Prostate gland (tissue), 2 donors: ENCODE results near the gene ASGR2. TPM values are rescaled to one million over a fixed set of nuclear protein-coding genes. Genes with fewer than 3 reads are reported as not detected.
"Not testable (repeated sequence)": the region's sequence is repeated elsewhere in the genome, so short reads cannot be mapped to it uniquely, and the experiment has no call there.

Experiments
- DNase-seq: peaks from one replicate; pipeline ENCODE4 v3.0.0-alpha.2; 2019; ENCODE audit warnings: low spot score
- H3K27ac ChIP-seq, 2 donors: fragments of 200-600 bp; sonication (generic); 2 replicates each; pipeline ENCODE4 v1.5.1; 2017 to 2019
- H3K27me3 ChIP-seq: fragments of 200-600 bp; sonication (generic); replicated peaks from 2 replicates; pipeline ENCODE4 v1.5.1; 2019; ENCODE audit not compliant: insufficient read depth
- H3K36me3 ChIP-seq, 2 donors: fragments of 200-600 bp; sonication (generic); 1 replicate in 1 of 2; 2 replicates in 1 of 2; pipeline versions ENCODE4 v1.5.1 to v1.8.1; 2017 to 2019
- H3K4me1 ChIP-seq: fragments of 200-600 bp; sonication (generic); replicated peaks from 2 replicates; pipeline ENCODE4 v1.5.1; 2019
- H3K4me3 ChIP-seq, 2 donors: fragments of 200-600 bp; sonication (generic); 2 replicates each; pipeline ENCODE4 v1.5.1; 2017 to 2019
- H3K9me3 ChIP-seq: fragments of 200-600 bp; sonication (generic); 2 replicates; pipeline ENCODE4 v1.5.1; 2017
- POLR2A ChIP-seq: fragments of 450-650 bp; IDR thresholded peaks from one replicate; pipeline ENCODE4 v1.6.1; 2016; ENCODE audit warnings: antibody characterized with exemption, mild to moderate bottlenecking
- POLR2AphosphoS5 ChIP-seq: sonication (generic); formaldehyde crosslinking; IDR thresholded peaks from one replicate; pipeline ENCODE4 v1.6.1; 2017; ENCODE audit warnings: antibody characterized with exemption
- WGBS: methylation state at CpG from one replicate; pipeline ENCODE4 v1.1.5; 2018; 5-methylcytosine and 5-hydroxymethylcytosine counted together
- intact Hi-C: fragments of 100-400 bp; cut with DNase I; formaldehyde crosslinking; loops from one replicate; pipeline ENCODE4 v1.14.2; 2022
- total RNA-seq, 2 donors: library from RNA; depleted of rRNA; stranded (reverse); fragments of >200 nt; gene quantifications; one replicate each; pipeline ENCODE4 v1.1.0, GENCODE V29; 2016
- TF ChIP-seq, protein P1 (sequence below), 4 experiments: fragments of 200-600 bp in 2 of 4; fragments of 450-650 bp in 2 of 4; sonication (generic) in 2 of 4; IDR thresholded peaks; 1 replicate in 3 of 4; 2 replicates in 1 of 4; pipeline ENCODE4 v1.5.1; 2016 to 2019; ENCODE audit warnings: antibody characterized with exemption in 4 of 4, mild to moderate bottlenecking in 2 of 4, moderate library complexity in 2 of 4

ASGR2 gene
- total RNA-seq, 2 donors from 2014 or later, result 0.41 TPM; not detected in 1

- H3K9me3 ChIP-seq, result no peaks in the 10 kb centered on the region
- no peaks in the 10 kb centered on the region for H3K4me1 ChIP-seq
- no peaks in the 10 kb centered on the region for H3K27me3 ChIP-seq
- 92% methylated on average over 4 of the region's 4 CpGs for WGBS
- TF ChIP-seq, protein P1, sequence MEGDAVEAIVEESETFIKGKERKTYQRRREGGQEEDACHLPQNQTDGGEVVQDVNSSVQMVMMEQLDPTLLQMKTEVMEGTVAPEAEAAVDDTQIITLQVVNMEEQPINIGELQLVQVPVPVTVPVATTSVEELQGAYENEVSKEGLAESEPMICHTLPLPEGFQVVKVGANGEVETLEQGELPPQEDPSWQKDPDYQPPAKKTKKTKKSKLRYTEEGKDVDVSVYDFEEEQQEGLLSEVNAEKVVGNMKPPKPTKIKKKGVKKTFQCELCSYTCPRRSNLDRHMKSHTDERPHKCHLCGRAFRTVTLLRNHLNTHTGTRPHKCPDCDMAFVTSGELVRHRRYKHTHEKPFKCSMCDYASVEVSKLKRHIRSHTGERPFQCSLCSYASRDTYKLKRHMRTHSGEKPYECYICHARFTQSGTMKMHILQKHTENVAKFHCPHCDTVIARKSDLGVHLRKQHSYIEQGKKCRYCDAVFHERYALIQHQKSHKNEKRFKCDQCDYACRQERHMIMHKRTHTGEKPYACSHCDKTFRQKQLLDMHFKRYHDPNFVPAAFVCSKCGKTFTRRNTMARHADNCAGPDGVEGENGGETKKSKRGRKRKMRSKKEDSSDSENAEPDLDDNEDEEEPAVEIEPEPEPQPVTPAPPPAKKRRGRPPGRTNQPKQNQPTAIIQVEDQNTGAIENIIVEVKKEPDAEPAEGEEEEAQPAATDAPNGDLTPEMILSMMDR (IDR thresholded peaks at IDR 0.05), result no peak
- TF ChIP-seq POLR2AphosphoS5 (no peak), POLR2A (no peak)
- no peak overlapping the region for H3K4me3 ChIP-seq
- H3K27ac ChIP-seq, result no peak overlapping the region
- DNase-seq, result no peak
- H3K36me3 ChIP-seq, result no peaks in the 10 kb centered on the region
- intact Hi-C loops, result no loop called here
Measured at GRCh38 chr17:7123844-7124243, 9.2 kb upstream of the ASGR2 start.

DNA sequence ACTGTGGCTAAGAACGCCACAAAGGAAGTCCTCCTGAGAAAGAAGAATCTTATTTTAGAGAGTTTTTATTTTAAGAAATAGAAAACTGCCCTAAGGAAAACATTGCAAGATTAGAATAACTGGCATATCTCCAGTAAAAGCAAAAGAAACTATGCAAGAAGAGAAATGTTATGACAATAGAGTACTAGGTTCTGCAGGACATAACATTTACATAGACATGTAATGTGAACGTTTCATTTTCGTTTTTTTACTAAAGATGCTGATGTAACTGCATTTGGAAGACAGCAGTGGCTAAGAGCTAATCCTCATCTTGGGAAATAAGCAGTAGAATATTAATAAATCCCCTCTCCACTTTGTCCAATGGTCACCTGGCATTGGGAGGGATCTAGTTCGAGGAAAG, 7.8 kb upstream of the ASGR2 start:
- Histone ChIP-seq H3K27ac (no peak overlapping the region), H3K4me3 (no peak overlapping the region), H3K9me3 (no peaks in the 10 kb centered on the region), H3K27me3 (no peaks in the 10 kb centered on the region), H3K4me1 (no peaks in the 10 kb centered on the region), H3K36me3 (no peaks in the 10 kb centered on the region)
- intact Hi-C loops, result no loop called here
- WGBS, result 25% methylated on average over 4 of the region's 4 CpGs
- no peak for DNase-seq
- TF ChIP-seq POLR2A, result no peak

- H3K27me3 ChIP-seq, H3K27ac ChIP-seq, H3K4me3 ChIP-seq, H3K4me1 ChIP-seq, intact Hi-C loops, H3K9me3 ChIP-seq, H3K36me3 ChIP-seq, DNase-seq: not testable (repeated sequence)
- WGBS, result 85% methylated on average over 12 of the region's 12 CpGs
Measured at GRCh38 chr17:7120635-7121034, 6.0 kb upstream of the ASGR2 start.

- no peaks in the 10 kb centered on the region for H3K9me3 ChIP-seq
- WGBS, result 58% methylated on average over 2 of the region's 2 CpGs
- no peak overlapping the region for H3K4me3 ChIP-seq
- H3K4me1 ChIP-seq, result no peaks in the 10 kb centered on the region
- intact Hi-C loops, result no loop called here
- H3K36me3 ChIP-seq, result no peaks in the 10 kb centered on the region
- no peak for DNase-seq
- H3K27me3 ChIP-seq, result no peaks in the 10 kb centered on the region
- no peak for TF ChIP-seq POLR2AphosphoS5
- TF ChIP-seq, protein P1 (IDR thresholded peaks at IDR 0.05), result no peak
- no peak for TF ChIP-seq POLR2A
- H3K27ac ChIP-seq, result no peak overlapping the region
Measured at GRCh38 chr17:7120123-7120522, 5.5 kb upstream of the ASGR2 start.

GRCh38 chr17:7119314-7119713, 4.7 kb upstream of the ASGR2 start:
- 78% methylated on average over 11 of the region's 11 CpGs for WGBS
- H3K4me1 ChIP-seq, result no peaks in the 10 kb centered on the region
- no peaks in the 10 kb centered on the region for H3K27me3 ChIP-seq
- no peak overlapping the region for H3K27ac ChIP-seq
- intact Hi-C loops, result no loop called here
- H3K9me3 ChIP-seq, result no peaks in the 10 kb centered on the region
- H3K4me3 ChIP-seq, result no peak overlapping the region
- no peak for DNase-seq
- no peaks in the 10 kb centered on the region for H3K36me3 ChIP-seq
- no peak for TF ChIP-seq POLR2A
- TF ChIP-seq, protein P1 (IDR thresholded peaks at IDR 0.05), result no peak
- no peak for TF ChIP-seq POLR2AphosphoS5

GRCh38 chr17:7114875-7115614, 423 bp upstream of the ASGR2 start:
- no peak for DNase-seq

More at GRCh38 chr17:7114875-7115614, 423 bp upstream of the ASGR2 start:
- H3K27me3 ChIP-seq, result no peaks in the 10 kb centered on the region
- no peaks in the 10 kb centered on the region for H3K4me1 ChIP-seq
- H3K9me3 ChIP-seq, result no peaks in the 10 kb centered on the region
- WGBS, result 77% methylated on average over 19 of the region's 19 CpGs
- intact Hi-C loops, result no loop called here
- H3K4me3 ChIP-seq, result no peak overlapping the region
- TF ChIP-seq POLR2A (no peak), POLR2AphosphoS5 (no peak)
- TF ChIP-seq, protein P1 (IDR thresholded peaks at IDR 0.05), result no peak
- H3K27ac ChIP-seq, result no peak overlapping the region
- H3K36me3 ChIP-seq, result no peaks in the 10 kb centered on the region
